ENCODE measurements around the gene ALOX5.

GRCh38 chr10:45452743-45453452, 78.9 kb downstream of the ALOX5 start:
- TF ChIP-seq POLR2AphosphoS5 (IDR thresholded peaks at IDR 0.05) (no peak), CTCF (IDR thresholded peaks at IDR 0.05) (no peak), EP300 (IDR thresholded peaks at IDR 0.05) (no peak), POLR2A (IDR thresholded peaks at IDR 0.05) (no peak)
